NCI-H1436 treated with DMSO at 0.1 percent for 48 hours (cell line): ENCODE data around the gene AQR.
"Not testable (repeated sequence)": the region's sequence is repeated elsewhere in the genome, so short reads cannot be mapped to it uniquely, and the experiment has no call there.

ENCODE experiments used
- DNase-seq: peaks from one replicate; lab custom pipeline; 2025; lab: John Stamatoyannopoulos, UW

The AQR gene

DNA sequence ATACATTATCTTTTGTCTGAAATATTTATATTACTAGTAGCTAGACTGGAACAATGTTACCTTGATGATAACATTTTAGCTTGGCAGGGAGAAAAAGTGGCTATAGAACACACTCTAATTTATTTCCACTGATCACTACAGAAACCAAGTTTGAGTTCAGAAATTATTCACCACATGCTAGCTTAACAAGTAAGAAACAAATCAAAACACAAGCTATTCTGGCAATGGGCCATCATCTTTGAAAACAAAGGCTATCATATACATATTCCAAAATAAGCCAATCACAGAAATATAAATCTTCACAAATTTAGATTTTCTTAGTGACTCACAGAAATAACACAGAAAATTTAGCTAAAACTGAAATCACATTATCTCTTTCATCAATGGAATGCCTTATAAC lies 17.1 kb downstream of the AQR start:
- no peak for DNase-seq

DNA sequence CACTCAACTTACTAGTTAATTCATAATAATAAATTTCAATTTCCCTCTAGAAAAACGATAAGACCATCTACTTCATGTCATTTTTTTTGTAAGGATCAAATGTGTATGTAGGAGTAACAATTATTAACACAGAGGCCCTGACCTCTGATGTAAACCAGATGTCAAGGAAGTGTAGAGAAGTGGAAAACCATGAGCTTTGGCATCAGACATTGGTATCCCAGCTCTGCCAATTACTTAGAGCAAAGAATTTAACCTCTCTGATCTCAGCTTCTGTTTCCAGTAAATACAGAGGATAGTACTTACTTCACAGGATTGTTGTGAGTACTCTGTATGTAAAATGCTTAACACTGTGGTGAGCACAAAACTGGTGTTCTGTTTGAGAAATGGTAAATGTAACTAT lies 17.5 kb downstream of the AQR start:
- no peak for DNase-seq

DNA sequence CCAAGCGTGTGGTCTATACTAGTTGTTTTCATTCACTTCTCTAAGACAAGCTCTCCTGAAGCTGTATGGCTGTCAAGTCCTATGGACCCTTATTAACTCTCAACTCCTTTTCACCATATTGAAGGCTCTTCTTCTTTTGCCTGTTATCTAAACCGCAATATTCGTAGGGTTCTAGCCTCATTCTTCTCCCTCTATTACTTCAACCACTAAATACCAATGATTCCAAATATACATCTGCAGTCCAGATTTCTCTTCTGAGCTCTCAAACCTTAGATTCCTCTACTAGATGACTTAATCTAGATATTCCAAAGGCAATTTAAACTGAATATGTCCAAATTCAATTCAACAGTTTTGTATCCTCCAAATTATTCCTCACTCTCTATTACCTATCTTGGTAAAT lies 24.6 kb downstream of the AQR start:
- no peak for DNase-seq

DNA sequence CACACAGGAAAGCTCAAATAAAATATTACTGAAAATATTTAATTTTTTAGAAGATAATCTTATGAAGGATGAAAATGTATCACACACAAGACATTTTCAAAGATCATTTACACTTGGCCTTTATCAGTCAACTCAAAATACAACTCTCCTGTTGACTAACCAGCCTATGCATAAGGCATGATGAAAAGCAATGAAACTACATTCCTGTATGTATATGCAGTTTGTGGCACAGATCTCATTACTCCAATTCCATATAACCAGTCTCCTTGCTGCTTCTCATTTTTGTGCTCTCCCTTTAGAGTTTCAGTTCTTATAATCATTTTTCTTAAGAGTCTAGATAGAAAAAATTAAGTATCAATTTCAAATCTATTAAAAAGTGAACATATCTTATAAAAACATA lies 25.8 kb downstream of the AQR start:
- DNase-seq: no peak

DNA sequence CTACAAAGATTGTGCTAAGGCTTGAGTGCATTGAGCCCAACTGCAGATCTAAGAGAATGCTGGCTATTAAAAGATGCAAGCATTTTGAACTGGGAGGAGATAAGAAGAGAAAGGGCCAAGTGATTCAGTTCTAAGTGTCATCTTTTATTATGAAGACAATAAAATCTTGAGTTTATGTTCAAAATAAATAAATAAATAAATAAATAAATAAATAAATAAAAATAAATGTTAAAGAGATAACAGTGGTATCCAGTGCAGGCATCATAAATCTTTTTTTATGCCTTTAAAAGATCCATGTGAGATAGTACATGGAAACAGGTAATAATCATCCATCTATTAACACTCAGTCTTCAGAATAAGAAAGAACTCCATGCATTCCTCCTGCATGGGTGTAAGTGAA lies 26.3 kb downstream of the AQR start:
- DNase-seq: not testable (repeated sequence)

DNA sequence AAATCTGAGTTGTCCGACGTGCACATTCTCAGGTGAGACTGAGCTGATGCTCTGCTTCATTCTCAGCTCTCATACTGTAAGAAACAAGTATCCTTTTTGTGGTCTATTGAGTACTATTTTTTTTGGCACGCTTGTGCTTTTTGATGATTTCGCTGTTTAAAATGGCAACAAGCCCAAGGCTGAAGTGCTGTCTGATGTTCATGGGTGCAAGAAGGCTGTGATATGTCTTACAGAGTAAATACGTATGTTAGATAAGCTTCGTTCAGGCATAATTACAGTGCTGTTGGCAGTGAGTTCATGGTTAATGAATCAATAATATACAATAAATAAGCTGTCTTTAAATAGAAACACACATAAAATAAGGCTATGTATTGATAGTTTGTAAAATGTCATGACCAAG lies 27.2 kb downstream of the AQR start:
- no peak for DNase-seq

DNA sequence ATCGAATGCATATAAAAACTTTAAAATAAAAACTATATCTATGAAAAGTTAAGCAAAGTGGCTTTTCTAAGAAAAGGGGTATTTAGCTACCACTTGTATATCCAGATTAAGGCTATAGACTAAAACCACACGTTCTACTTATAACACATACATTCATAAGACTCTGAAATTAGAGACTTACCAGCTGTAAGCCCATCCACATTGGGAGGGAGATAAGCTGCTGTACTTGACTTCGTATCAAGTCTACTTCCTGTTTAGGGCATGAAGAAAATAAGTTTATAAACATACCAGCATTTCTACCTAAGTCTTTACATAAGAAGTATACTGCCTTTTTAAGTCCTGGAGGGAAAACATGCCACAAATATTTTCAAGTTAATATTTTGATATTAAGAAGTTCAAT lies 27.7 kb downstream of the AQR start:
- no peak for DNase-seq

DNA sequence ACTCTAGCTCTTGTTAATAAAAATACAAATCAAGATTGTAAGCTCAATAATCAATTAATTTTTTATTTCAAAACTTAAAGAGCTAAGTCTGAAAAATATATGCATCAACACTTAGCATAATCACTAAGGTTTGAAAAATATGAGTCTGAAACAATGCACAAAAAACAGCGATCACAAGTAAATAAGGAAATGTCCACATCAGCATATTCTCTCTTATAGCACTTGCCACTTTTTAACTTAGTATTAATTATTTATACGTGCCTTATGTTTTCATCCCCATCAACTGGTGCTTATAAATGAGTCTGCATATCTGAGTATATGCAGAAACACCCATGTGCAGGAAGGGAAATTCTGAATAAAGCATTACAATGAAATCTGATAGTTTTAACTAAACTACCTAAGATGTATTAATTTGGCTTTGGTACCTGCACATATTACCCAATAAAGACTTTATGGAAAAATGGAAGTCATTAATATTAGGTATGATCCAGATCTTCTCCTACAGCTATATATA lies 28.3 kb downstream of the AQR start:
- no peak for DNase-seq

DNA sequence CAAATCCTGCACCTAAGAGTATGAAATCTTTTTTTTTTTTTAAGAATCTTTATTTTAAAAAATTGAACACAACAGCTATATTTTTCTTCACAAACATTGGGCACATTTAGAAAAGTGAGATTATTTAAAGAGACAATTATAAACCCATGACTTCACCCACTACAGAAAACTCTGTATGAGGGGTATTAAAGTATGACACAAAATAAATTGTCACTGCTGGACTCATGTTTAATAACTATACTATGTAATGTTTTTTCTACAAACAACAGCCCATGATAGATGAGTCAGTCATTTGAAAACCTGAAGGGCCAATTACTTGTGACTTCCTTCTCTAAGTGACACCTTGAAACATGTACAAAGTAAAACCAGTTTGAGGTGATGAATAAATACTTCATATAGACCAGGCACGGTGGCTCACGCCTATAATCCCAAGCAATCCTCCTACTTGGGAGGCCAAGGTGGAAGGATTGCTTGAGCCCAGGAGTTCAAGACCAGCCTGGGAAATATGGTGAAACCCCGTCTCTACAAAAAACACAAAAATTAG lies 36.0 kb downstream of the AQR start:
- no peak for DNase-seq

DNA sequence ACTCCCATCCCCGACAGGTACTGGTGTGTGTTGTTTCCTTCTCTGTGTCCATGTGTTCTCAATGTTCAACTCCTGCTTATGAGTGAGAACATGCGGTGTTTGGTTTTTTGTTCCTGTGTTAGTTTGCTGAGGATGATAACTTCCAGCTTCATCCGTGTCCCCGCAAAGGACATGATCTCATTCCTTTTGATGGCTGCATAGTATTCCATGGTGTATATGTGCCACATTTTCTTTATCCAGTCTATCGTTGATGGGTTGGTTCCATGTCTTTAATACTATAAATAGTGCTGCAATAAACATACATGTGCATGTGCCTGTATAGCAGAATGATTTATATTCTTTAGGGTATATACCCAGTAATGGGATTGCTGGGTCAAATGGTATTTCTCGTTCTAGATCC lies 41.2 kb downstream of the AQR start:
- not testable (repeated sequence) for DNase-seq

DNA sequence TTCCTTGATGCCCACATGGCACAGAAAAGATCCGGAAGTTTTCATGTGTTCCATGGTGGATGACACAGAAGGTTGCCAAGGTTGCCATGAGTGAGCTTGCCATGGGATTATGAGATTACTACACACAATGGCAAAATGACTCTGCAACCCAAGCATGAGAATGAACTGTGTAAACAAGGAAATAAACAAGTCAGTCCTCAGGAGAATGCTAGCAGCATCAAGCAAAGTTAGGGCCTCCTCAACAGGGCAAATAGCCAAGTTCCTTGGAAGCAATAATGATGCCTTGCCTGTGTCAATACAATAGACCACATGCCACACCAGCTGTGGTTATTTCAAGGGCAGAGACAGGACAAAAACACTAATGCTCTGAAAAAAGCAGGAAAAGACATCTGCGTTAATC lies 41.8 kb downstream of the AQR start:
- DNase-seq: no peak

DNA sequence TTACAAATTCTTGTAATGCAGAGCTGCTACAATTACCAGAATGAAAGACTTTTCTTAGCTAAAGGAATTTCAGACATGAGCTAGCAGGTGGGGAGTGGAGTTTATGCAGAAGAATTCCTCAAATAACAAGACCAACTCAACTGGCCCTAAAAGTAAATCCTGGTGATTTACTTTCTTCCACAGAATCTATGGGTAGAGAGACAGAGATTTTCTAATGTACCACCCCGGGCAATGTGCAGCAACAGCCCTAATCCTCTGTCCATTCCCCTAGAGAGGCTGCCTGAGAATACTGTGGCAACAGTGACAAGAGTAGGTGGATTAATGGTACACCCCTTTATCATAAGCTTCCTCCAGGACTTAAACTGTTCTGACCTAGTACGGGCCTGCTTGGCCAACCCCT lies 55.2 kb downstream of the AQR start:
- DNase-seq: no peak

DNA sequence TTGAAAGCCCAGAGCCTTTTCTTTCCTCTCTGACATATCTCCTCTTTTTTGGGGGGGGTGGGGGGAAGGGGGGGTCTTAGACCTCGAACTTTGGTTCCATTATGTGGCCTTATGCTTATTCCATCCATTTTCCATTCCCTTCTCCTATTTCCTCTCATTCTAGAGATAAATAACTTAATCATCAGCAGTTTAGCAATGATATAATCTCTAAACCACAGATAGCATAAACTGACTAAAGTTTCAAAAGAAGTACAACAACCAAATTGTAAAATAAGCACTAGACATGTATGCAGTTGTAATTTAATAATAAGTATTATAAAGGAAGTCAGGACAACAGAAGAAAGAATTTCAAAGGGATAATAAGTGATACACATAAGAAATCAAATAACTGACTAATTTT lies 64.5 kb downstream of the AQR start:
- no peak for DNase-seq

DNA sequence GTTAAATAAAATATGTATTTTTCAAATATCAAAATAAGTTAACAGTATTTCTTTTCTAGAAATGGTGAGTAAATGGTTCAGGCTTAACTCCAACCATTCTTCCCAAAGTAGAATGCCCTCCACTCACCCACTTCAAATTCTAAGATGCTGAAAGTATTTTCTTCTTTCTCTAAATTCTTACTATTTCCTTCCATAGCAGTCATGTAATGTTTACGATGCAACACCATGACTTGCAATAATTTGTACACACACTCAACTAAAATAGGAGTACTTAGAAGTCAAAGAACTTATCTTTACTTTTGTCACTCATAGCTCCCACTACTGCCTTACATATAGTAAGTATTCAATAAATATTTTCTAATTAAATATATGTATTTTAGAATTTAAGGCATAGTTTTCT lies 65.0 kb downstream of the AQR start:
- no peak for DNase-seq

DNA sequence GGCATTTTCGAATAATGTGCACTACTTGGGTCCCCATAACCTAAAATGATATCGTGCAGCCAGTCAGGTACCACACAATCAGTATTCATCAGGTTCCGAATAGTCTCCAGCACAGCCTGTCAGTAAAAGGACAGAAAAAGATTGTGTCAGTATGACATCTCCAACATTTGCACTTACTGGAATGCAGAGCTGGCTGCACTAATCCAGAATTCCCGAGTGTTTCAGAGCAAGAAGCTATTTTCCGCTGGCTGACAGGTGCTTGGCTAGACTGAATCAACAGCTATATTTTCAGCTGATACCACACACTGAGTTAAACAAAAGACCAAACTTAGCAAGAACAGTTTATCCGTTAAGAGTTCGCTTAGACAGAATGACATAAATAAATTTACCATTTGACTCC lies 68.8 kb downstream of the AQR start:
- no peak for DNase-seq

DNA sequence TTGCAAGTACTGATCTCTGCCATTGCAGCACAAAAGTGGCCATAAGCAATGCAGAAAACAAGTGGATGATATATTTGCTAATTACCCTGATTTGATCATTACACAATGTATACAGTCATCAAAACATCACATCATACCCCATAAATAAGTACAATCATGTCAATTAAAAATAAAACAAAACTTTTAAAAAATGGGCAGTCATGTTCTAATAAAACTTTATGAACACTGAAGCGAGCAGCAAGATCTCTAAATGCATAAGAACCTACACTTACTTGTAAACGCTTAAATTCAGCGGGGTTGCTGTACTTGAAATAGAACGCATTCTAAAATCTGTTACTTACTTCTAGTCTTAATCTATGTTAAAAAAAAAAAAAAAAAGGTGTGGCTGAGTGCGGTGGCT lies 73.4 kb downstream of the AQR start:
- no peak for DNase-seq

DNA sequence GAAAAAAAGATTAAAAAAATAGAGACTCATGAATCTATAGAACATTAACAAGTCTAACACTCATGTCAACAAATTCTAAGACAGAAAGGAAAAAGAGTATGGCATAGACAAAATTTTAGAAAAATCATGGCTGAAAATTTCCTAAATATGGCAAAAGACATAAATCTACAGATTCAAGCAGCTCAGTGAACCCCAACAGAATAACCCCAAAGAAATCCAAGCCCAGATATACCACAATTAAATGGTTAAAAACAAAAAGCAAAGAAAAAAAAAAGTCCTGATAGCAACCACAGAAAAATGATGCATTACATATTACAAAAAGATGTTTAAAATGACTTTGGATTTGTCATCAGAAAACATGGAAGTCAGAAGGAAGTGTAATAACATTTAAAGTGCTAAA lies 75.6 kb downstream of the AQR start:
- no peak for DNase-seq

DNA sequence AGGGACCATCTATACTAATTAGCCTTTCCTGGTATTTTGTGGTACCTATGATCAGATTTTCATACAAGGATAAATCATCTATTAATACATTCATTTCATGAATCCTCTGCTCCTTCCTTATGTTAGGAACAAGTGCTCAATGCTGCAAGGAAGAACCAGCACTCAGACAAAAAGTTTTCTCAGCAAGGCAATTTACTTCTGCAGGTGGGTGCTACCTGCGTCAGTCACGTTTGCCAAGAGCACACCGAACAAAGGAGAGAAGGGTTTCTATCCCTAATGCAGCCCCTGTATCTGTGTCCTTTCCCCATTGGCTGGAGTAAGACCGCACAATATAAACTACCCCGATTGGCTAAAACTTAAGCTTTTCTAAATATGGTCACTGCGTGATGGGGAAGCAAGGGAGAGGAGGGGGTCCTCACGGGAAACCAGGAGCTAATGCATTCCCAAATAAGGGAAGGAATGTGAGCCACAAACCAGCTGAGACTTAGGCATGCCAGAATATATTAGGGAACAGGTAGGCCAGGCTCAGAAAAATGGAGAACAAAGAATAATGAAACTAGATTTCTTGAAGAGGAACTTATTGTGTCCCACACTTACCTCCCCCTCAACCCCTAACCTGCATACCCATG lies 76.5 kb downstream of the AQR start:
- no peak for DNase-seq

DNA sequence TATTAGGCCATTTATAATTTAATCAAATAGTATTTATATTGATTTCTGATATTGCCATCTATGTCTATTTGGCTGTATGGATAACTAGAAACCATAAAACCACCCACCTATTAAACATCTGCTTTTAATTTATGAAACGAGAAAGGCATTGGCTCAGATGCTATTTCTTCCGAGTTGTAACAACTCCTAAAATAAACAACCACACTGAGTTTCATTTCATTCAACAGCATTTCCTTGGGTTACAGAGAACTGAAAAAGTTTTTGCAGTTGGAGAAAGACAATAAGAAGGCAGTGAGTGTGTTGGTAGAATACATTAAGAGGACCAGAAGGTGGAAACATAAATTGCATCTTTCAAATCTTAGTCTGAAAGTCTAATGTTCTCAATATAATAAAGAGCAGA lies 79.1 kb downstream of the AQR start:
- DNase-seq: no peak

DNA sequence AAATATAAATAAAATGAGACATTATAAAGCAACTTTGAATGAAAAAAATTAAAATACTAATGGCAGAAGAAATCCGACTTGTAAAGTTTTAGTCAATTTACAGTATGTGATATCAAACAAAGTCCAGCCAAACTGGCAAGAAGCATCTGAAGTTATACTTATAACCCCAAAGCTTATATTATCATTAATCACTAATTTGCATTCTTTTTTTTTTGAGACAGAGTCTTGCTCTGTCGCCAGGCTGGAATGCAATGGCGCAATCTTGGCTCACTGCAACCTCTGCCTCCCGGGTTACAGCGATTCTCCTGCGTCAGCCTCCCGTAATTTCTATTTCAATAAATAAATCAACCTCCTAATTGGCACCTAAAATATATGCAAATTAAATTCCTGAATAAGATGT lies 80.1 kb downstream of the AQR start:
- no peak for DNase-seq

DNA sequence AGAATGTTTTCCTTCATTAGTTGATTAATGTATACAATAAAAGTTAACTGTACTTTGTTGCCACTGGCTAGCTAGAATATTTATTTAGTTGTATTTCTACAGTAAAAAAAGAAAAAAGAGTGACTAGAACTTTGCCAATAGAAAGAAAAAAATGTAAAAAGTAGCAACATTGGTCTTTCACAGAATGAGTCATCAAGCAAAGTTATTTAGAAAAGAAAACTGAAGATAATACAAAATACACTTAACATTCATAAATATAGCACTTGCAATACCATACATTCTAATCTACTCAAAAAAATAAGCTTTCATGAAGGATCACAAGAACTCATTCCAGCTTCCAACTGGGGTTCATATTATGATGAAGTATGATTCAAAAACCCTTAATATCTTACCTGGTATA lies 83.4 kb downstream of the AQR start:
- no peak for DNase-seq

DNA sequence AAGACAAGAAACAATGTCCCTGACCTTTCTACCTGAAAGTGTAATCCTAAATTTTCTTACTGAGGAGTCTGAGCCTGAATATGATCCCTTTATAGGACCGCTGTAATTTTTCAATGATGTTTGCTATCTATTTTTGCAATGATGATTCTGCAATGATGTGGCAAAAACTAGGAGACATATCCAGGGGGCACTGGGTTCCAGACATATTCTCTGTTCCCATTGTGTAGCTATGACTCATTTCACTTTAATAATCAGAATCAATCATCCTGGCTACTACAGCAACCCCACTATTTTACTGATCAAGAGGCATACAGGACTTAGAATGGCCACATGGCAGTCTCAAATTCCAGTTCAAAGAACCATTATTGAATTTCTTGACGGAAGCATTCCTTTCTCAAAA lies 85.9 kb downstream of the AQR start:
- DNase-seq: no peak

DNA sequence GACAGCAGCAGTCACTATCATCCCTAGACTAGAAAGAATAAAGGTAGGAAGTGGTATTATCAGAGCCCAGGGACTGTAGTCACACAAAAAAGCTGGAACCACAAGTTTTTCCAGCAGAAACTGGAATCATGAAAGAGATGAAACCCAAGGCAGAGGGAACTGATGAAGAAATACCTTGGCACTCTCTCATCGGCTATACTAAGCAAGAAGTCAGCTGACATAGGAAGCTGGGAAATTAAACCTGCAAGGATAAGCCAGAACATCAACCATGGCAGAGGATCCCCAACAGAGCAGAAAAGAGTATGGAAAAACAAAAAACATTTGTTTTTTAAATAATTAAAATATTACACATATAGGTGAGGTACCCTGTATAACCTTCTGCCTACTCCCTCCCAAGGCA lies 86.5 kb downstream of the AQR start:
- DNase-seq: no peak

DNA sequence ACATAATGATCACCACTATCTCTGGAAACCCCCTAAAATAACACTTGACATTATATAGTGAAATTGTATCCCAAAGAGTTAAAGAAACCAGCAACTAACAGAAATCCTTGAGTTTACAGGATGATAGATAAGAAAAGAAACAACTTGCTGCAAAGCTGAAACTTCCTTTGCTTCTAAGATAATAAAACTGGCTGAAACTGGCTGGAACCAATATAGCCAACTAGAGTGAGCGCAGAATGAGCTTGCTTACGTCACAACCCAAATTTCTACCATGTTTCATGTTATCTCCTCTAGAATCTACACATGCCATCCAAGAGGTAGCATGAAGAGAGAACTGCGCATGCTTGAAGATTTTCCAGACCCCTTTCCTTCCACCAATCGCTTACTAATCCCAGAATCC lies 90.4 kb downstream of the AQR start:
- no peak for DNase-seq
